Ascending aorta (tissue), 1 donor: ENCODE results near the gene RBFA. TPM values are rescaled to one million over a fixed set of nuclear protein-coding genes. Genes with fewer than 3 reads are reported as not detected.

Experiments used
- total RNA-seq: library from RNA; depleted of rRNA; stranded (reverse); fragments of >200 nt; gene quantifications from one replicate; pipeline ENCODE4 v1.1.0, GENCODE V29; 2016

The RBFA gene
- total RNA-seq, 1 donor from 2014 or later, result 23.1 TPM

Other genes starting within 250 kb of the RBFA start
- gene KCNG2, start 236.5 kb upstream of the RBFA start, total RNA-seq, result not detected
- gene SLC66A2, start 82.8 kb upstream of the RBFA start, total RNA-seq, result 52.9 TPM
- 1.3 TPM for gene HSBP1L1, start 69.8 kb upstream of the RBFA start, total RNA-seq
- gene TXNL4A, start 45.9 kb upstream of the RBFA start, total RNA-seq, result 16.5 TPM
- 6.8 TPM for gene ADNP2, start 74.8 kb downstream of the RBFA start, total RNA-seq
- gene PARD6G, start 213.1 kb downstream of the RBFA start, total RNA-seq, result 7.9 TPM